HL-60 (cell line): Measurements from ENCODE around the gene MAPRE2.

Experiments
- DNase-seq, 2 experiments: peaks; one replicate each; pipeline ENCODE4 v3.0.0-alpha.2; 2010 to 2020; ENCODE audit warnings: low read depth in 1 of 2, low spot score in 1 of 2
- H3K27ac ChIP-seq: fragments of 250-450 bp; sonication (Bioruptor Pico); replicated peaks from 2 replicates; pipeline ENCODE4 v1.5.1; 2020; ENCODE audit warnings: mild to moderate bottlenecking, moderate library complexity
- H3K27me3 ChIP-seq: fragments of 250-450 bp; sonication (Bioruptor Pico); 2 replicates; pipeline ENCODE4 v1.5.1; 2021; ENCODE audit warnings: mild to moderate bottlenecking, moderate library complexity; ENCODE audit not compliant: insufficient read depth, poor library complexity, severe bottlenecking
- H3K4me3 ChIP-seq: replicated peaks from 2 replicates; pipeline ENCODE4 v1.5.1; 2011; ENCODE audit warnings: mild to moderate bottlenecking, control low read depth, low read length; ENCODE audit not compliant: insufficient read depth
- CTCF ChIP-seq: IDR thresholded peaks from one replicate; pipeline ENCODE4 v1.5.1; 2011; ENCODE audit warnings: low read length, control low read depth, inconsistent platforms; ENCODE audit not compliant: insufficient read depth
- GABPA ChIP-seq: IDR thresholded peaks from 2 replicates; pipeline ENCODE4 v1.6.1; 2012; ENCODE audit warnings: low read depth
- POLR2AphosphoS5 ChIP-seq: IDR thresholded peaks from 2 replicates; pipeline ENCODE4 v1.6.1; 2012; ENCODE audit warnings: low read depth
- REST ChIP-seq: IDR thresholded peaks from 2 replicates; pipeline ENCODE4 v1.6.1; 2012; ENCODE audit warnings: low read depth; ENCODE audit not compliant: insufficient replicate concordance
- SPI1 ChIP-seq: IDR thresholded peaks from 2 replicates; pipeline ENCODE4 v1.6.1; 2012; ENCODE audit warnings: low read depth, mild to moderate bottlenecking, borderline replicate concordance

The MAPRE2 gene

GRCh38 chr18:34995746-34996145 lies 45.5 kb upstream of the MAPRE2 start:
- Histone ChIP-seq H3K27ac (no peak overlapping the region), H3K4me3 (no peak overlapping the region), H3K27me3 (no peaks in the 10 kb centered on the region)
- no peak for TF ChIP-seq CTCF
- TF ChIP-seq REST, result no peak
- TF ChIP-seq GABPA, result no peak
- TF ChIP-seq POLR2AphosphoS5, result no peak
- no peak for TF ChIP-seq SPI1
- no peak for DNase-seq

- DNase-seq, result no peak
- H3K4me3 ChIP-seq, result no peak overlapping the region
- no peak overlapping the region for H3K27ac ChIP-seq
Observed at GRCh38 chr18:34998661-34999060, 42.6 kb upstream of the MAPRE2 start.

GRCh38 chr18:34999756-35000289 lies 41.4 kb upstream of the MAPRE2 start:
- Histone ChIP-seq H3K4me3 (no peak overlapping the region), H3K27me3 (no peaks in the 10 kb centered on the region), H3K27ac (no peak overlapping the region)
- no peak for DNase-seq
- TF ChIP-seq POLR2AphosphoS5, result no peak
- TF ChIP-seq CTCF, result no peak
- no peak for TF ChIP-seq REST
- TF ChIP-seq SPI1, result no peak
- no peak for TF ChIP-seq GABPA

More at GRCh38 chr18:34998661-34999060, 42.6 kb upstream of the MAPRE2 start:
- TF ChIP-seq SPI1 (no peak), POLR2AphosphoS5 (no peak), CTCF (no peak), REST (no peak), GABPA (no peak)
- no peaks in the 10 kb centered on the region for H3K27me3 ChIP-seq
